GM12878 (cell line): ENCODE data around the gene CSF2.

Experiments
- CTCF ChIP-seq, 3 experiments: IDR thresholded peaks in 2 of 3; conservative IDR thresholded peaks in 1 of 3; 2 replicates each; pipeline ENCODE4 v1.5.1; 2011; ENCODE audit warnings: low read depth in 3 of 3, low read length in 3 of 3, mild to moderate bottlenecking in 3 of 3, control low read depth in 2 of 3, moderate library complexity in 2 of 3, inconsistent platforms in 1 of 3, mixed read lengths in 1 of 3; ENCODE audit not compliant: control insufficient read depth in 2 of 3, insufficient read depth in 1 of 3; ENCODE audit errors: extremely low read depth in 1 of 3
- EGR1 ChIP-seq, 2 experiments: IDR thresholded peaks; 1 replicate in 1 of 2; 2 replicates in 1 of 2; pipeline ENCODE4 v1.6.1; 2011 to 2012; ENCODE audit warnings: low read depth in 2 of 2, low read length in 2 of 2, borderline replicate concordance in 1 of 2, mild to moderate bottlenecking in 1 of 2, moderate library complexity in 1 of 2
- HDAC2 ChIP-seq: fragments of 200-600 bp; sonication (generic); IDR thresholded peaks from 2 replicates; pipeline ENCODE4 v1.6.1; 2017
- JUND ChIP-seq: IDR thresholded peaks from 2 replicates; pipeline ENCODE4 v1.6.1; 2012; ENCODE audit warnings: low read depth, mild to moderate bottlenecking, low read length, improper control_type of control experiment, moderate library complexity
- MYB ChIP-seq: fragments of 150-350 bp; IDR thresholded peaks from 2 replicates; pipeline ENCODE4 v1.6.1; 2014; ENCODE audit warnings: mild to moderate bottlenecking, low read depth, low read length, borderline replicate concordance
- PBX3 ChIP-seq: IDR thresholded peaks from 2 replicates; pipeline ENCODE4 v1.6.1; 2011; ENCODE audit warnings: mild to moderate bottlenecking, low read depth, low read length, moderate library complexity; ENCODE audit not compliant: insufficient replicate concordance
- POLR2A ChIP-seq: IDR thresholded peaks from 2 replicates; pipeline ENCODE4 v1.6.1; 2011; ENCODE audit warnings: low read depth, mild to moderate bottlenecking, low read length

DNA sequence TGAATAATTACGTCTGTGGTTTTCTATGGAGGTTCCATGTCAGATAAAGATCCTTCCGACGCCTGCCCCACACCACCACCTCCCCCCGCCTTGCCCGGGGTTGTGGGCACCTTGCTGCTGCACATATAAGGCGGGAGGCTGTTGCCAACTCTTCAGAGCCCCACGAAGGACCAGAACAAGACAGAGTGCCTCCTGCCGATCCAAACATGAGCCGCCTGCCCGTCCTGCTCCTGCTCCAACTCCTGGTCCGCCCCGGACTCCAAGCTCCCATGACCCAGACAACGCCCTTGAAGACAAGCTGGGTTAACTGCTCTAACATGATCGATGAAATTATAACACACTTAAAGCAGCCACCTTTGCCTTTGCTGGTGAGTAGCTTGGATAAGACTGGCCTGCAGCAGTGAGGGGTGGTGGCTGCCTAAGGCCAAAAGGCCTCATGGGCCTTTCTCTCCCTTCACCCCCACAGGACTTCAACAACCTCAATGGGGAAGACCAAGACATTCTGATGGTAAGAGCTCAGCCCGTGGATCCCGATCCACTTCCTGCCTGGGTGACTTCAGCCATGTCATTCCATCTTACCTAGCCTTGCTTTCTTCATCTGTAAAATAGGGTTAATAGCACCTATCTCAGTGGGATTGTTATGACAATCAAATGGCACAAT, 13.0 kb upstream of the CSF2 start, which contains the start of gene IL3:
- TF ChIP-seq POLR2A, result no peak
- TF ChIP-seq CTCF (IDR thresholded peaks at IDR 0.05 in 2 of 3, conservative IDR thresholded peaks at IDR 0.05 in 1 of 3; ENCODE audit: control insufficient read depth in 2 of 3, extremely low read depth in 1 of 3, insufficient read depth in 1 of 3, low read depth in 3 of 3, low read length in 3 of 3), result no peak
- no peak for TF ChIP-seq HDAC2
- no peak for TF ChIP-seq PBX3
- no peak for TF ChIP-seq EGR1 (IDR thresholded peaks at IDR 0.05; ENCODE audit: borderline replicate concordance in 1 of 2, low read depth in 2 of 2, low read length in 2 of 2)
- TF ChIP-seq JUND, result no peak
- TF ChIP-seq MYB, result no peak
